Spleen (tissue), 7 donors: Measurements from ENCODE around the gene YWHAG.

Experiments used
- CTCF ChIP-seq, 11 experiments: fragments of 200-600 bp in 7 of 11; fragments of 450-650 bp in 4 of 11; sonication (generic) in 4 of 11; IDR thresholded peaks in 8 of 11; conservative IDR thresholded peaks in 3 of 11; 1 replicate in 7 of 11; 2 replicates in 4 of 11; pipeline versions ENCODE4 v1.4.0 to v1.8.0; 2016 to 2021; ENCODE audit warnings: antibody characterized with exemption in 11 of 11, inconsistent platforms in 4 of 11, mild to moderate bottlenecking in 1 of 11
- POLR2A ChIP-seq, 3 donors: fragments of 450-650 bp; IDR thresholded peaks; one replicate each; pipeline ENCODE4 v1.5.1; 2017; ENCODE audit warnings: antibody characterized with exemption in 3 of 3, mild to moderate bottlenecking in 1 of 3
- POLR2AphosphoS5 ChIP-seq, 3 donors: sonication (generic); formaldehyde crosslinking; IDR thresholded peaks; one replicate each; pipeline ENCODE4 v1.5.1; 2017; ENCODE audit warnings: antibody characterized with exemption in 3 of 3
- donor health status: DM: no; HTN: no; CAD: no; lungs with moderate emphysema.
- donor health status: DM: no; HTN: no; CAD: no.
- donor health status: DM: no; HTN: no; CAD: no.

GRCh38 chr7:76325092-76325491 lies 33.7 kb downstream of the YWHAG start:
- TF ChIP-seq POLR2A (IDR thresholded peaks at IDR 0.05) (no peak), CTCF (IDR thresholded peaks at IDR 0.05 in 8 of 11, conservative IDR thresholded peaks at IDR 0.05 in 3 of 11) (no peak), POLR2AphosphoS5 (IDR thresholded peaks at IDR 0.05) (no peak)
